Upper lobe of right lung (tissue), 1 donor: ENCODE data around the gene GAS5. TPM values are rescaled to one million over a fixed set of nuclear protein-coding genes. Genes with fewer than 3 reads are reported as not detected.
"Not testable (repeated sequence)": the region's sequence is repeated elsewhere in the genome, so short reads cannot be mapped to it uniquely, and the experiment has no call there.

ENCODE experiments used
- ATAC-seq: fragments of 200-7000 bp; cut with Tn5 transposase; one replicate; pipeline ENCODE4 v1.9.1; 2020; ENCODE audit warnings: mild to moderate bottlenecking, moderate library complexity
- DNase-seq: peaks from one replicate; pipeline ENCODE4 v3.0.0-alpha.2; 2020
- H3K27ac ChIP-seq: fragments of 200-600 bp; one replicate; pipeline ENCODE4 v1.8.0; 2022
- H3K27me3 ChIP-seq: fragments of 200-600 bp; one replicate; pipeline ENCODE4 v1.8.0; 2022; ENCODE audit warnings: mild to moderate bottlenecking
- H3K36me3 ChIP-seq: fragments of 200-600 bp; one replicate; pipeline ENCODE4 v1.8.0; 2022
- H3K4me1 ChIP-seq: fragments of 200-600 bp; one replicate; pipeline ENCODE4 v1.8.0; 2022
- H3K4me3 ChIP-seq: fragments of 200-600 bp; one replicate; pipeline ENCODE4 v1.8.0; 2022; ENCODE audit warnings: mild to moderate bottlenecking
- H3K9me3 ChIP-seq: fragments of 200-600 bp; one replicate; pipeline ENCODE4 v1.8.0; 2022
- intact Hi-C: fragments of 100-400 bp; cut with DNase I; formaldehyde crosslinking; loops from one replicate; pipeline ENCODE4 v1.11.0; 2022
- total RNA-seq: library from RNA; stranded (reverse); fragmentation: NEBNext Ultra II Directional; extraction: Animal tissue kit (Norgen Biotek cat#: 25700); gene quantifications from one replicate; pipeline ENCODE4 v1.2.1, GENCODE V29; 2021
- TF ChIP-seq, protein P1 (sequence below): fragments of 200-600 bp; IDR thresholded peaks from one replicate; pipeline ENCODE4 v1.8.0; 2022; ENCODE audit warnings: antibody characterized with exemption
- donor health status: DM: no; HTN: yes; CAD: no; lungs with severe emphysema.

The GAS5 gene
- total RNA-seq, 1 donor from 2014 or later, result 310 TPM

DNA sequence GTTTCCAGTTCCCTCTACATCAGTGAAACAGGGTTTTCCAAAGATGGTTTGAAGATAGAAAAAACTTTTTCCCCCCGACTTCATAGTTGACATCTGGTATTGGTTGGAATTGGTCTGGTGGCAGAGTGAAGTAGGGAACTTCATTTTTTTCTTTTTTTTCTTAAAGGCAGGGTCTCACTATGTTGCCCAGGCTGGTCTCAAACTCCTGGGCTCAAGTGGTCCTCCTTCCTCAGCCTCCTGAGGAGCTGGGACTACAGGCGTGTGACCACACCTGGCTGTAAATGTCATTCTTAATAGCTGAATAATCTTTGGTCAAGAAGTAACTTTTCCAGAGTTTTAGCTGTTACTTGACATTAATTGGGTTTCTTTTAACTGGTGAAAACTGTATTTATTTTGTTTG is 22.1 kb upstream of the GAS5 start:
- Histone ChIP-seq H3K36me3 (peaks cover 25% of the 10 kb centered on the region), H3K4me3 (no peak overlapping the region), H3K27me3 (no peaks in the 10 kb centered on the region), H3K4me1 (no peaks in the 10 kb centered on the region), H3K9me3 (no peaks in the 10 kb centered on the region), H3K27ac (no peak overlapping the region)
- no peak for DNase-seq
- TF ChIP-seq, protein P1, sequence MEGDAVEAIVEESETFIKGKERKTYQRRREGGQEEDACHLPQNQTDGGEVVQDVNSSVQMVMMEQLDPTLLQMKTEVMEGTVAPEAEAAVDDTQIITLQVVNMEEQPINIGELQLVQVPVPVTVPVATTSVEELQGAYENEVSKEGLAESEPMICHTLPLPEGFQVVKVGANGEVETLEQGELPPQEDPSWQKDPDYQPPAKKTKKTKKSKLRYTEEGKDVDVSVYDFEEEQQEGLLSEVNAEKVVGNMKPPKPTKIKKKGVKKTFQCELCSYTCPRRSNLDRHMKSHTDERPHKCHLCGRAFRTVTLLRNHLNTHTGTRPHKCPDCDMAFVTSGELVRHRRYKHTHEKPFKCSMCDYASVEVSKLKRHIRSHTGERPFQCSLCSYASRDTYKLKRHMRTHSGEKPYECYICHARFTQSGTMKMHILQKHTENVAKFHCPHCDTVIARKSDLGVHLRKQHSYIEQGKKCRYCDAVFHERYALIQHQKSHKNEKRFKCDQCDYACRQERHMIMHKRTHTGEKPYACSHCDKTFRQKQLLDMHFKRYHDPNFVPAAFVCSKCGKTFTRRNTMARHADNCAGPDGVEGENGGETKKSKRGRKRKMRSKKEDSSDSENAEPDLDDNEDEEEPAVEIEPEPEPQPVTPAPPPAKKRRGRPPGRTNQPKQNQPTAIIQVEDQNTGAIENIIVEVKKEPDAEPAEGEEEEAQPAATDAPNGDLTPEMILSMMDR, result no peak
- intact Hi-C loops, result no loop called here
- no peak for ATAC-seq

DNA sequence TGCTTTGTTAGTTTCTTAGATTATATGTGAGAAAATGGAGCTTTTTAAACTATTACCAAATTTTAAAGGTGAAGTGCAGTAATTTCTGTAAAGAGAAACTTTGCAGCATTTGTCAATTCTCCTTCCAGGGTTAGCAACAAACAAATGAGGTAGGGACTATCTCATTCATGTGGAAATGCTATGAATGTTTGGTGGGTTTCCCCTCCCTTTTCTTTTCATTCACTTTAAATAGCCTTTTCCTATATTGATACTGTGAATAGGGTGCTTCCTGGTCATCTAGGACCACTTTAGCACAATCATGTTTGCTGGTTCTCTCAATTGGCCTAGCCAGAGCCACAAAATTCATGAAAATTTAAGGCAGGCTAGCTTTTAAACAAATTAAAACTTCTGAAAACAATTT is 21.0 kb upstream of the GAS5 start:
- intact Hi-C loops, result no loop called here

GRCh38 chr1:173887627-173888026 is 19.8 kb upstream of the GAS5 start:
- TF ChIP-seq, protein P1, result no peak
- no peak for DNase-seq
- intact Hi-C loops, result no loop called here
- ATAC-seq, result no peak
- H3K4me1 ChIP-seq, result no peaks in the 10 kb centered on the region
- no peak overlapping the region for H3K27ac ChIP-seq
- no peak overlapping the region for H3K4me3 ChIP-seq
- peaks cover 25% of the 10 kb centered on the region for H3K36me3 ChIP-seq
- no peaks in the 10 kb centered on the region for H3K27me3 ChIP-seq
- no peaks in the 10 kb centered on the region for H3K9me3 ChIP-seq

More for the DNA sequence above, 21.0 kb upstream of the GAS5 start:
- H3K36me3 ChIP-seq, result peaks cover 25% of the 10 kb centered on the region
- DNase-seq (no peak), ATAC-seq (no peak)
- H3K9me3 ChIP-seq, result no peaks in the 10 kb centered on the region
- H3K4me3 ChIP-seq, result no peak overlapping the region
- H3K27ac ChIP-seq, result no peak overlapping the region
- TF ChIP-seq, protein P1, result no peak
- H3K27me3 ChIP-seq, result no peaks in the 10 kb centered on the region
- H3K4me1 ChIP-seq, result no peaks in the 10 kb centered on the region

GRCh38 chr1:173886746-173887611 is 19.2 kb upstream of the GAS5 start:
- TF ChIP-seq, protein P1, result no peak
- H3K9me3 ChIP-seq, result no peaks in the 10 kb centered on the region
- ATAC-seq (no peak), DNase-seq (no peak)
- intact Hi-C loops, result no loop called here
- peaks cover 25% of the 10 kb centered on the region for H3K36me3 ChIP-seq
- no peak overlapping the region for H3K27ac ChIP-seq
- H3K4me3 ChIP-seq, result no peak overlapping the region
- no peaks in the 10 kb centered on the region for H3K27me3 ChIP-seq
- no peaks in the 10 kb centered on the region for H3K4me1 ChIP-seq

DNA sequence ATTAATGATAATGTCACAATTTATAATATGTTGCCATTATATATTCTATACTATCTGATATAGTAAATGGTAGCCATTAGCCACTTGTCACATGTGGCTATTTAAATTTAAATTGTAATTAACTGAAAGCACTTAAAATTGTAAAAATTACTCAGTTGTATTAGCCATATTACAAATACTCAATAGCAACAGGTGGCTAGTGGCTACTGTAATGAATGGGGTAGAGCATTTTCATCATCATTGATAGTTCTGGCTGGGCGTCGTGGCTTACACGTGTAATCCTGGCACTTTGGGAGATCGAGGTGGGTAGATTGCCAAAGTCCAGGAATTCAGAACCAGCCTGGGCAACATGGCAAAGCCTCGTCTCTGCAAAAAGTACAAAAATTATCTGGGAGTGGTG is 16.9 kb upstream of the GAS5 start:
- Histone ChIP-seq H3K36me3 (peaks cover 30% of the 10 kb centered on the region), H3K27me3 (no peaks in the 10 kb centered on the region), H3K4me1 (no peaks in the 10 kb centered on the region), H3K9me3 (no peaks in the 10 kb centered on the region), H3K4me3 (no peak overlapping the region), H3K27ac (no peak overlapping the region)
- intact Hi-C loops, result no loop called here
- ATAC-seq (no peak), DNase-seq (no peak)
- TF ChIP-seq, protein P1, result no peak

GRCh38 chr1:173881117-173881516 is 13.3 kb upstream of the GAS5 start:
- H3K27me3 ChIP-seq, ATAC-seq, H3K27ac ChIP-seq, DNase-seq, H3K9me3 ChIP-seq, H3K4me3 ChIP-seq, intact Hi-C loops, H3K4me1 ChIP-seq: not testable (repeated sequence)
- peaks cover 43% of the 10 kb centered on the region for H3K36me3 ChIP-seq
